H9 (cell line): ENCODE measurements around the gene PATE2. TPM values are rescaled to one million over a fixed set of nuclear protein-coding genes. Genes with fewer than 3 reads are reported as not detected.

Experiments
- DNase-seq: peaks from one replicate; pipeline ENCODE4 v3.0.0-alpha.2; 2017
- H2AFZ ChIP-seq: one replicate; pipeline ENCODE4 v1.6.1; 2013; ENCODE audit warnings: mild to moderate bottlenecking, low read length, control low read depth, moderate library complexity
- H2AK5ac ChIP-seq: 2 replicates; pipeline ENCODE4 v1.6.1; 2013; ENCODE audit warnings: low read length, control low read depth, mixed read lengths; ENCODE audit not compliant: insufficient read length
- H2BK120ac ChIP-seq: one replicate; pipeline ENCODE4 v1.6.1; 2013; ENCODE audit warnings: low read depth, mild to moderate bottlenecking, low read length, control low read depth, inconsistent platforms; ENCODE audit not compliant: poor library complexity, severe bottlenecking
- H2BK12ac ChIP-seq: 2 replicates; pipeline ENCODE4 v1.6.1; 2013; ENCODE audit warnings: low read length, control low read depth, mixed read lengths, low read depth; ENCODE audit not compliant: insufficient read length
- H2BK15ac ChIP-seq: 2 replicates; pipeline ENCODE4 v1.6.1; 2013; ENCODE audit warnings: low read depth, low read length, control low read depth
- H2BK20ac ChIP-seq: one replicate; pipeline ENCODE4 v1.6.1; 2013; ENCODE audit warnings: low read depth, mild to moderate bottlenecking, low read length, control low read depth, inconsistent platforms; ENCODE audit not compliant: poor library complexity, severe bottlenecking
- H2BK5ac ChIP-seq: 2 replicates; pipeline ENCODE4 v1.6.1; 2013; ENCODE audit warnings: low read length, control low read depth, mixed read lengths; ENCODE audit not compliant: insufficient read length
- H3K14ac ChIP-seq: 2 replicates; pipeline ENCODE4 v1.6.1; 2013; ENCODE audit warnings: low read length, control low read depth; ENCODE audit not compliant: insufficient read depth
- H3K18ac ChIP-seq: 2 replicates; pipeline ENCODE4 v1.6.1; 2013; ENCODE audit warnings: low read depth, mild to moderate bottlenecking, mixed read lengths, low read length, control low read depth; ENCODE audit not compliant: insufficient read length
- H3K23ac ChIP-seq: 2 replicates; pipeline ENCODE4 v1.6.1; 2013; ENCODE audit warnings: low read length, control low read depth, mixed read lengths, low read depth; ENCODE audit not compliant: insufficient read length
- H3K23me2 ChIP-seq: 2 replicates; pipeline ENCODE4 v1.6.1; 2013; ENCODE audit warnings: low read depth, mild to moderate bottlenecking, mixed read lengths, low read length, control low read depth; ENCODE audit not compliant: insufficient read length, poor library complexity, severe bottlenecking
- H3K27ac ChIP-seq: 2 replicates; pipeline ENCODE4 v1.5.1; 2013; ENCODE audit warnings: low read length, control low read depth, mixed read lengths, low read depth; ENCODE audit not compliant: insufficient read length
- H3K27me3 ChIP-seq: 2 replicates; pipeline ENCODE4 v1.6.1; 2013; ENCODE audit warnings: low read length, control low read depth, inconsistent platforms; ENCODE audit not compliant: insufficient read depth
- H3K4ac ChIP-seq: 2 replicates; pipeline ENCODE4 v1.6.1; 2013; ENCODE audit warnings: low read depth, mild to moderate bottlenecking, control low read depth, inconsistent platforms, low read length, moderate library complexity
- H3K4me1 ChIP-seq: 2 replicates; pipeline ENCODE4 v1.6.1; 2013; ENCODE audit warnings: low read length, control low read depth, inconsistent platforms; ENCODE audit not compliant: insufficient read depth
- H3K4me2 ChIP-seq: 2 replicates; pipeline ENCODE4 v1.6.1; 2013; ENCODE audit warnings: low read length, control low read depth, mixed read lengths; ENCODE audit not compliant: insufficient read length, insufficient read depth
- H3K56ac ChIP-seq: 2 replicates; pipeline ENCODE4 v1.6.1; 2013; ENCODE audit warnings: low read depth, mild to moderate bottlenecking, mixed read lengths, low read length, control low read depth; ENCODE audit not compliant: insufficient read length
- H3K79me1 ChIP-seq: 2 replicates; pipeline ENCODE4 v1.6.1; 2013; ENCODE audit warnings: low read depth, mild to moderate bottlenecking, moderate library complexity, low read length, control low read depth, inconsistent platforms; ENCODE audit not compliant: insufficient read depth, poor library complexity, severe bottlenecking
- H3K79me2 ChIP-seq: 2 replicates; pipeline ENCODE4 v1.6.1; 2013; ENCODE audit warnings: low read length, control low read depth, inconsistent platforms; ENCODE audit not compliant: insufficient read depth
- H3K9ac ChIP-seq: 2 replicates; pipeline ENCODE4 v1.6.1; 2013; ENCODE audit warnings: low read length, control low read depth, mixed read lengths; ENCODE audit not compliant: insufficient read length; ENCODE audit errors: extremely low read depth
- H3K9me3 ChIP-seq: one replicate; pipeline ENCODE4 v1.6.1; 2013; ENCODE audit warnings: low read depth, low read length, inconsistent platforms; ENCODE audit not compliant: control insufficient read depth
- H3T11ph ChIP-seq: one replicate; pipeline ENCODE4 v1.6.1; 2013; ENCODE audit warnings: mild to moderate bottlenecking, low read length, control low read depth, inconsistent platforms
- H4K20me1 ChIP-seq: one replicate; pipeline ENCODE4 v1.6.1; 2013; ENCODE audit not compliant: control insufficient read depth, insufficient read length, insufficient read depth
- H4K5ac ChIP-seq: 2 replicates; pipeline ENCODE4 v1.6.1; 2013; ENCODE audit warnings: low read depth, mild to moderate bottlenecking, mixed read lengths, low read length, control low read depth; ENCODE audit not compliant: insufficient read length
- H4K8ac ChIP-seq: replicated peaks from 2 replicates; pipeline ENCODE4 v1.6.1; 2013; ENCODE audit warnings: low read length, control low read depth, mixed read lengths, low read depth; ENCODE audit not compliant: insufficient read length
- H4K91ac ChIP-seq: 2 replicates; pipeline ENCODE4 v1.6.1; 2013; ENCODE audit warnings: low read depth, mild to moderate bottlenecking, moderate library complexity, mixed read lengths, low read length, control low read depth; ENCODE audit not compliant: insufficient read length
- H3K27ac Mint-ChIP-seq, 3 experiments: 2 replicates in 2 of 3; 3 replicates in 1 of 3; pipeline ENCODE4 v1.8.0; 2020 to 2021; ENCODE audit warnings: mixed read lengths in 3 of 3, mild to moderate bottlenecking in 1 of 3, moderate library complexity in 1 of 3
- H3K27me3 Mint-ChIP-seq: 2 replicates; pipeline ENCODE4 v1.8.0; 2021; ENCODE audit warnings: low read depth, mild to moderate bottlenecking, moderate library complexity, mixed read lengths
- H3K36me3 Mint-ChIP-seq, 3 experiments: 2 replicates in 2 of 3; 3 replicates in 1 of 3; pipeline ENCODE4 v1.8.0; 2020 to 2021; ENCODE audit warnings: low read depth in 3 of 3, mixed read lengths in 3 of 3; ENCODE audit not compliant: insufficient read depth in 1 of 3
- H3K4me1 Mint-ChIP-seq, 2 experiments: 2 replicates each; pipeline ENCODE4 v1.8.0; 2020; ENCODE audit warnings: mixed read lengths in 2 of 2
- H3K4me3 Mint-ChIP-seq, 2 experiments: 2 replicates in 1 of 2; 3 replicates in 1 of 2; pipeline ENCODE4 v1.8.0; 2020 to 2021; ENCODE audit warnings: mild to moderate bottlenecking in 2 of 2, mixed read lengths in 2 of 2, moderate library complexity in 1 of 2
- H3K9me3 Mint-ChIP-seq, 2 experiments: 2 replicates in 1 of 2; 3 replicates in 1 of 2; pipeline ENCODE4 v1.8.0; 2020; ENCODE audit warnings: mild to moderate bottlenecking in 2 of 2, mixed read lengths in 2 of 2, moderate library complexity in 1 of 2
- WGBS: extraction: QIAGEN DNeasy Blood & Tissue Kit; methylation state at CpG from one replicate; pipeline ENCODE4 v1.1.7; 2013; ENCODE audit warnings: missing lambda C conversion rate, low lambda C conversion rate, mixed read lengths; ENCODE audit not compliant: insufficient read length; ENCODE audit errors: extremely low coverage; 5-methylcytosine and 5-hydroxymethylcytosine counted together
- total RNA-seq: library from RNA; stranded (reverse); gene quantifications from 2 replicates; pipeline ENCODE4 v1.2.1, GENCODE V29; 2021
- TF ChIP-seq, protein P1 (sequence below): fragments of 200-600 bp; sonication (generic); conservative IDR thresholded peaks from 3 replicates; pipeline ENCODE4 v1.8.0; 2021; ENCODE audit warnings: antibody characterized with exemption, mild to moderate bottlenecking

Gene PATE2
- total RNA-seq, 1 experiment from 2014 or later = 0.17 TPM

DNA sequence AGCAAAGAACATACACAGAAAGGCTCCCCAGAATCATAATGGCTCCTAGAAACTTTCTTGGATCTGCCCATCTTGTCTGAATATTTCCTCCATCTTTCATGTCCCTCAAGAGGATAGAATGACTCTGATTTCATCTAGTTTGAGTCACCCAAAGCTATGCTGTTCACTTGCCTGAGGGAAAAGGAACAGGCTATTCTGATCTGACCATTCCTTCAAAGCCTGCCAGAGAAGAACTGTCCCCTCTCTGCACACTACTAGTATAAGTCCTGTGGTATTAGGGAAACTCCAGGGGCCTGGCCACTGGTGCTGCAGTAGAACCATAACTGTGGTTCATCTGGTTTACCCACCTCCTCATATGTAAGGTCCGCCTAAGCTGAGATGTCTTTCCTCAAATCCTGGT lies 34.9 kb downstream of the PATE2 start:
- no peak overlapping the region for H2BK120ac ChIP-seq
- no peaks in the 10 kb centered on the region for H3K27me3 ChIP-seq
- no peak overlapping the region for H2BK12ac ChIP-seq
- no peaks in the 10 kb centered on the region for H3K4me1 Mint-ChIP-seq
- no peak overlapping the region for H2BK20ac ChIP-seq
- no peaks in the 10 kb centered on the region for H3K23me2 ChIP-seq
- no peak overlapping the region for H3K23ac ChIP-seq
- H3K4me2 ChIP-seq = no peak overlapping the region
- H4K8ac ChIP-seq = no peak overlapping the region
- H3K27ac Mint-ChIP-seq = no peak overlapping the region
- no peaks in the 10 kb centered on the region for H3K9me3 Mint-ChIP-seq
- no peak overlapping the region for H3K4me3 Mint-ChIP-seq
- no peak for DNase-seq
- no peaks in the 10 kb centered on the region for H4K20me1 ChIP-seq
- H3K79me1 ChIP-seq = no peaks in the 10 kb centered on the region
- H3K14ac ChIP-seq = no peak overlapping the region
- no peak overlapping the region for H3K27ac ChIP-seq
- H2BK5ac ChIP-seq = no peak overlapping the region
- TF ChIP-seq, protein P1, sequence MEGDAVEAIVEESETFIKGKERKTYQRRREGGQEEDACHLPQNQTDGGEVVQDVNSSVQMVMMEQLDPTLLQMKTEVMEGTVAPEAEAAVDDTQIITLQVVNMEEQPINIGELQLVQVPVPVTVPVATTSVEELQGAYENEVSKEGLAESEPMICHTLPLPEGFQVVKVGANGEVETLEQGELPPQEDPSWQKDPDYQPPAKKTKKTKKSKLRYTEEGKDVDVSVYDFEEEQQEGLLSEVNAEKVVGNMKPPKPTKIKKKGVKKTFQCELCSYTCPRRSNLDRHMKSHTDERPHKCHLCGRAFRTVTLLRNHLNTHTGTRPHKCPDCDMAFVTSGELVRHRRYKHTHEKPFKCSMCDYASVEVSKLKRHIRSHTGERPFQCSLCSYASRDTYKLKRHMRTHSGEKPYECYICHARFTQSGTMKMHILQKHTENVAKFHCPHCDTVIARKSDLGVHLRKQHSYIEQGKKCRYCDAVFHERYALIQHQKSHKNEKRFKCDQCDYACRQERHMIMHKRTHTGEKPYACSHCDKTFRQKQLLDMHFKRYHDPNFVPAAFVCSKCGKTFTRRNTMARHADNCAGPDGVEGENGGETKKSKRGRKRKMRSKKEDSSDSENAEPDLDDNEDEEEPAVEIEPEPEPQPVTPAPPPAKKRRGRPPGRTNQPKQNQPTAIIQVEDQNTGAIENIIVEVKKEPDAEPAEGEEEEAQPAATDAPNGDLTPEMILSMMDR = no peak
- no peak overlapping the region for H2BK15ac ChIP-seq
- H3K18ac ChIP-seq = no peak overlapping the region
- H4K5ac ChIP-seq = no peak overlapping the region
- no peaks in the 10 kb centered on the region for H3K9me3 ChIP-seq
- H3K4ac ChIP-seq = no peak overlapping the region
- H3K56ac ChIP-seq = no peak overlapping the region
- no peaks in the 10 kb centered on the region for H3K79me2 ChIP-seq
- no peak overlapping the region for H2AK5ac ChIP-seq
- H3T11ph ChIP-seq = no peak overlapping the region
- H3K27me3 Mint-ChIP-seq = peaks cover 9% of the 10 kb centered on the region
- H3K4me1 ChIP-seq = no peaks in the 10 kb centered on the region
- H3K36me3 Mint-ChIP-seq = no peaks in the 10 kb centered on the region
- no CpG with 5 or more reads among the region's 1 CpG for WGBS
- H2AFZ ChIP-seq = no peak overlapping the region
- no peak overlapping the region for H4K91ac ChIP-seq
- H3K9ac ChIP-seq = no peak overlapping the region
